Measurements from ENCODE around the gene FDXR.
"Not testable (repeated sequence)": the region's sequence is repeated elsewhere in the genome, so short reads cannot be mapped to it uniquely, and the experiment has no call there.

The FDXR gene, protein sequence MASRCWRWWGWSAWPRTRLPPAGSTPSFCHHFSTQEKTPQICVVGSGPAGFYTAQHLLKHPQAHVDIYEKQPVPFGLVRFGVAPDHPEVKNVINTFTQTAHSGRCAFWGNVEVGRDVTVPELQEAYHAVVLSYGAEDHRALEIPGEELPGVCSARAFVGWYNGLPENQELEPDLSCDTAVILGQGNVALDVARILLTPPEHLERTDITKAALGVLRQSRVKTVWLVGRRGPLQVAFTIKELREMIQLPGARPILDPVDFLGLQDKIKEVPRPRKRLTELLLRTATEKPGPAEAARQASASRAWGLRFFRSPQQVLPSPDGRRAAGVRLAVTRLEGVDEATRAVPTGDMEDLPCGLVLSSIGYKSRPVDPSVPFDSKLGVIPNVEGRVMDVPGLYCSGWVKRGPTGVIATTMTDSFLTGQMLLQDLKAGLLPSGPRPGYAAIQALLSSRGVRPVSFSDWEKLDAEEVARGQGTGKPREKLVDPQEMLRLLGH

DNA sequence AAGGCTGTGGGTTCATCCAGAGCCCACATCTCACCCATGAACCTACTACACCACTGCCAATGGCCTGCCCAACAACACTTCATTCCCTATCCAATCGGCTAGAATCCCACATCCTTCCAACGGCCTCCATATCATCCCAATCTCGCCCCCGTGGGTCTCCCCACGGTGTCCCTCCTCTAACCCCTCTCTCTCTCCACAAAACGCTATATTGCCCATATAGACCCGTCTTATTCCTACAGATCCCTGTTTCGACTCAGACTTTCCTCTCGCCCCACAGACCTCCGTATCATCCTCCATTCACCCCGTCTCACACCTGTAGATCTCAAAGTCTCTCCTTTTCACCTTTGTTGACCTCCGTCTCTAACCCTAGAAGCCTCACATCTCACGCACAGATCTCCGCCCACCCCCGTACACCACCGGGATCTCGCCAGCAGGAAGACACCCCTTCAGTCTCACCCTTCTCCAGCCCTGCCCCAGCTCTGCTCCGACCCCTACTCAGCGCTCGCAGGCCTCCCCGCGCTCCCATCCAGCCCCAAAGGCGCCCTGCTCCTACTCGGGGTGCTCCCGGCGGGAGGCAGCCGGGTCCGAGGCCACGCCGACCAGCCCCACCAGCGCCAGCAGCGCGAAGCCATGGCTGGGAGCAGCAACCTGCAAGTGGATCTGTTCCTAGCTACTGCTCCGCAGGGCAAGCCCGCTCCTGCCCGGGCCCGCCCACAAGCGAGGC is at the start of gene FDXR:
Gene FDXR (minus strand): TSS at position 682 of the 724 bp plus-strand sequence. CDS start 50 bp downstream, at position 632.
- no peak for DNase-seq (ENCODE audit: low spot score)

DNA sequence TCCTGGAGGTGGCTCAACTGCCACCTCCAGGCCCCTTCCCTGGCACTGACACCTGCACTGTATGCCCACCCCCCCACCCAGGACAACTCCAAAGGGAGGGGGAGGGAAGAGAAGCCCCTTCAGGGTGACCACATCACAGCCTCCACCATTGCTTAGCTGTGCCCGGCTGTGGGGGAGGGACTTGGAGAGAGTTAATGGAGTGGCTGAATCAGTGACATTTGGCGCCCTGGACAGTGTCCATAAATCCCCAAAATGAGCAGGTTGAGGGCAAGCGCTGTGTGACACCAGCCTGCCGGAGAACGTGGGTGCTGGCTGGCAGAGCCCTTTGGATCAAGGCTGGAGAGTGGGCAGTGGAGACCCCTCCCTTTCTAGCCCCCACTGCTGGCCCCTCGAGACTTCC is 49.4 kb upstream of the FDXR start:
- DNase-seq (ENCODE audit: low spot score), result no peak

DNA sequence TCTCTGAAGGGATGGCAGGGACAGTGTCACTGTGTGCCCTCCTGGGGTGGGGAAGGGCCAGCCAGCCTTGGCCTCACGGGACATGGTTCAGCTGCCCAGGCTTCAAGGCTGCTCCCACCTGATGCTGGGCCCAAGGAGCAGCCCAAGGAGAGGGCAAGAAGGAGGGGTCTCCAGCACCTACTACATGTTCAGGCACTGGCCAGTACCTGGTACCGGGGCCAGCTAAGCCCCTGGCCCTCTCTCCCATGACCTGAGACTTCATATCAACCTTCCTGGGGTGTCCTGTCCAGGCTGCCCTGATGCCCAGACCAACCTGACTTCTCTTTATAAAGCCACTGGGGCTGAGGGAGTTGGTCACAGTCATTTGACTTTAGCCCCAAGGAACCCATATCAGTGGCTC is 49.0 kb upstream of the FDXR start:
- no peak for DNase-seq (ENCODE audit: low spot score)

DNA sequence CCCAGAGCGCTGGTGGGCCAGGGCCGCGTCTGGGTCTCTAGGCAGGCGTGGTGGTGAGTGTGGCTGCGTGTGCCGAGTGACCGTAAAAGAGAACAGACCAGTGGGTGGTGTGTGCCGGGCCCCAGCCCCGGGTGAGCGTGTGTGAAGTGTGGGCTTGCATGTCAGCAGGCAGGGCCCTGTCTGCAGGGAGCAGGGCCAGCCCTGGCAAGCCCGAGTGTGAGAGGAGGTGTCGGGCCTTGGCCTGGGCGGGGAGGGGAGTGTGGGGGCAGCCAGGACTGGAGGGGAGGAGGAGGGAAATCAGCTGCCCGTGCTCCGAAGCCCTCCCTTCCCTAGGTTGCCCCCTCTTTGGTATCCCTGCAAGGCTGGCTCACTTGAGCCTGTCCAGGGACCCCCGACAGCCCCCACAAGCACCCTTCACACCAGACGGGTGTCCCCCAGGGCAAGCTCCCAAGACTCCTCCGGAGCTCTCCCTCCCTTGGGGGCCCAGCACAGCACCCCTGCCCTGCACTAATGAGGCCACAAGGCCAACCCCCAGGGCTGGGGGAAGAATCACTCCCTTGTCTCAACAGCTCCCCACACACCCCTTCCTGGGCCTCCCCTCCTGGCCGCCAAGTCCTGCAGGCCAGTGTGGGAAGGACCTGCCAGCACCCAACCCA is 48.4 kb upstream of the FDXR start:
- DNase-seq (ENCODE audit: low spot score), result no peak

DNA sequence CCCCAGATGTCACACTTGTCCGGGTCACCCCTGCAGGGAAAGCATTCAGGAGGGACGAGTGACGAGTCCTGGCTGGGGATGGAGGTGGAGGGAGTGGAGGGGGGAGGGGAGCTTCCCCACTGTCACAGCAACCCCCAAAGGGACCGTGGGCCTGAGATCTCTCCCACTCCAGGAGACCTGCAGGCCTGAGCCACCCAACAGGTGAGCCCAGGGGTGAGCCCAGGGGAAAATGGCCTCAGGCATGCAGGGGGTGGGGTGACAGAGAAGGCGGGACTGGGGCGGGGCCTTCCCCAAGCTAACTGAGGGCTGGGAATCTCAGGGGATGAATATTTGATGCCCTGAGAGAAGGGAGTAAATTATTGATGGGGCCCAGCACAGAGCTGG is 47.8 kb upstream of the FDXR start:
- no peak for DNase-seq (ENCODE audit: low spot score)

DNA sequence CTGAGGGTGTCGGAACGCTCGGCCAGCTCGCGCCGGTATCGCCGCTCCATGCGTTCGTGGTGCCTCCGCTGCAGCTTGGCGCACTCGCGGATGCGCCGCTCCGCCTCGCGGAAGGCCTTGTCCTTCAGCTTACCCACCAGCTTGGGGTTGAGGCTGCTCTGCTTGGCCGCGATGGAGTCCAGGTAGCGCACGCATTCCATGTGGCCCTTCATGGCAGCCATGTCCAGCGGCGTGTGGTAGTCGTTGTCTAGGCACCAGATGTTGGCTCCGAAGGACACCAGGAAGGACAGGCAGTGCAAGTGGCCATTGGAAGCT is 47.5 kb upstream of the FDXR start:
- no peak for DNase-seq (ENCODE audit: low spot score)

DNA sequence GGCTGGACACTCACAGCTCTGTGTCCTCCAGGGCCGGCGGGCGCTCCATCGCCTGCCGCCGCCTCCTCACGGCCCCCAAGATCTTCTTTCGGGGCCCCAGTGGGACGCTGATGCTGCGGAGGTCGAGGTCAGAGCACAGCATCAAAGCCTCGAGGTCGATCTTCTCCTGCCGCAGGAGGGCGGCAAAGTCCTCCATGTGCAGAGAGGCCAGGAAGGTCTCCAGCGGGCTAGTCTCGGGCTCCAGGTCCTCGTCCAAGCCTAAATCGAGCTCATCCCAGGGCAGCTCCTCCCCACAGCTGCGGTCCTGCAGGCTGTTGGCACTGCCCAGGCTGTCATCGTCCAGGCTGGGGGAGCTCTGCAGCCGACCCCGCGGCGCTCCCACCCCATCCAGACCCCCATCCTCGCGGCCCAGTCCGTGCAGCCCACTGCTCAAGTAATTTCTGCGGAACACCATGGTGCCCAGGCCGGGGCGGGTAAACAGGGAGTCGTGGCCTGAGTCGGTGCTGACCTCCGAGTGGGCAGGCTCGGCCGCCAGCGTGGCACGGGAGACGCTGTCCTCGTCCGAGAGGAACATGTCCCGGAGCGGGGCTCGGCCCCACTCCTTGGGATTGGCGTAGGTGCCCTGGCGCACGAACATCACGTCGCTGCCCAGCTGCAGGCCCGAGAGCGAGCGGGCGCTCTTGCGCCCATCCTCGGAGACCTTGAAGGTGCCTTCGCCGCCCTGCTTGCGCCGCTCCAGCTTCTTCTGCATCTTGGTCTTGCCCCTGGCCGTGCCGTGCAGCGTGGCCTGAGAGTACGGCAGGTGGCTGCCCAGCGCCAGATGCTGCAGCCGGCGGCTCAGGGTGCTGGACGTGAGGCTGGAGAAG is 46.9 kb upstream of the FDXR start:
- DNase-seq (ENCODE audit: low spot score), result no peak

DNA sequence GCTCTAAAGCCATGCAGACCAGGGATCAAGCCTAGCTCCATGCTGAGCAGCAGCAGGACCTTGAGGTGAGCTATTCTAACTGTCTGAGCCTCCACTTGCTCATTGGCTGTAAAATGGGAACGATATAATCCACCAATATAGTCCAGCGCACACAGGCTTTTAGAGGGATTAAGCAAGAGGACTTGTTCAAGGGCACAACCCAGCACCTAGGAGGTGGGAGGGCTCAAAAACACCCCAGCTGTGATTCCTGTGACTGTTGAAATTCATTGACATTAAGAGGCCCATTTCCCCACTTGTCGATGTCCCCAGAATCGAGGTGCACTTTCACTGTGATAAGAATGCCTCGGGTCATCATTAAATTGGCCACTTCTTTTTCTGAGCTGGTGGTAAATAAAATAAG is 46.1 kb upstream of the FDXR start:
- no peak for DNase-seq (ENCODE audit: low spot score)

DNA sequence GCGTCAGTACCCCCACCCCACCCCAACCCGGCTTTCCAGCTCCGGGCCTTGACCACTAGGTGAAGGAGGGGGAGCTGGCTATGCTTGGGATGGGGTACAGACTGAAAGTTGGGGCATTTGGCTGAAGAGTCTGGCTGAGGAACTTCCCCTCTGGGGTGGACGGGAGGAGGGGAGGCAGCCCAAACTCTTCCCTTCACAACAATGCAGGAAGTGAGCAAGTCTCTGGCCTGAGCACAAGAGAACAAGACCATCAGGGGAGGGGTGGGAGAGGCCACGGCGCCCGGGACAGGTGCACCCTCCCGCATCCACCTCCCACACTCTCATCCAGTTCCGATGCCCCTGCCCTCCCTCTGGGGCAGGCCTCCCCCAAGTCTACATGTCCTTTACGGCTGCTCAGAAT is 44.6 kb upstream of the FDXR start:
- no peak for DNase-seq (ENCODE audit: low spot score)

DNA sequence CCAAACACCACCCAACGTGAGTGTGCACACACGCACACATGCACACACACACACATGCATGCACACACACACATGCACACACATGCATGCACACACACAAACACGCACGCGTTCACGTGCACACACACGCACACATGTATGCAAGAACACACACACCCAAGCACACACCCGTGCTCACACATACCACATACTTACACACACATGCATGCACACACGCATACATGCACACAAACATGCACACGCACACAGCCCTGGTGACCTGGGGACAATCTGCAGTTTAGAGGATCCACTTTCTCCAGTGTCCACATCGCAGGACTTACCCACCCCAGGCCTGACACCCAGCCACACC is 44.0 kb upstream of the FDXR start:
- no peak for DNase-seq (ENCODE audit: low spot score)

DNA sequence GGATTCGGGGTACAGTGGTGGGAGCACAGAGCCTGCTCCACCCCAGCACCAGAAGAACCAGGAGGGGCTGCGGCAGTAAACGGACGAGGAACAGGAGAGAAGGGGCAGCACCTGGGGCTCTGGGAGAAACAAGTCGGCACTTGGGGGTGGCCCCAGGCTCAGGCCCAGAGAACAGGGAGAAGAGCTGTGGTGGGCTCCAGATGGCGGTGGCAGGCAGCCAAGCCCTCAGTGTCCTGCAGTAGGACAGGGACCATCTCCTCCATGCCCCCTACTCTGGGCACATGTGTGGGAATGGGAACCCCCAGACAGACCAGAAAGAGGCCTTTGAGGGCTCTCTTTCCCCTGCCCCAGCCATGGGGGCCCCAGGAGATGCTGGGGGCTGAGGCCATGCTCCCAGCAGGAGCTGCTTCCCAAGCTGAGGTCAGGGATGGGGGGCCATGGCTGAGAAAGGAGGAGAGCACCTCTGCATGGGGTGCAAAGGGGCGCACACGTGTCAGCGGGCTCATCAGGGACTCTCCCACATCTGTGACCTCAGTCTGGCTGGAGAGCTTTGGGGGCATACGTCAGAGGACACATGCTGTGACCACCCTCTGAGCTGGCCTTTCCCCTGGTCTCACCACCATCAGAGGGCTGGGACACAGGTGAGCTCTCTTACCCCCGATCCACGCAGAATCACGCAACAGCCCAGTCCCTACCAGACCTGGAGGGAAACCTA is 43.5 kb upstream of the FDXR start:
- no peak for DNase-seq (ENCODE audit: low spot score)

DNA sequence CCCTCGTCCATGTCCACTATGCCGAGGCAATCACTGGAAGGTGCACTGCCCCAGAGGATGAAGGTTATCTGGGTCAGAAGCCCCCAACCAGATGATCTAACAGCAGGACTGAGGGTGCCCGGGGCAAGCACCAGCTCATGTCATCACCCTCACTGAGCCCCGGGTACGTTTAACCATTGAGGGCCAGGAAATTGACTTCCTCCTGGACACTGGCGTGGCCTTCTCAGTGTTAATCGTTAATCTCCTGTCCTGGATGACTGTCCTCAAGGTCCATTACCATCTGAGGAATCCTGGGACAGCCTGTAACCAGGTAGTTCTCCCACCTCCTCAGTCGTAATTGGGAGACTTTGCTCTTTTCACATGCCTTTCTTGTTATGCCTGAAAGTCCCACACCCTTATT is 38.6 kb upstream of the FDXR start:
- not testable (repeated sequence) for DNase-seq (ENCODE audit: low spot score)

DNA sequence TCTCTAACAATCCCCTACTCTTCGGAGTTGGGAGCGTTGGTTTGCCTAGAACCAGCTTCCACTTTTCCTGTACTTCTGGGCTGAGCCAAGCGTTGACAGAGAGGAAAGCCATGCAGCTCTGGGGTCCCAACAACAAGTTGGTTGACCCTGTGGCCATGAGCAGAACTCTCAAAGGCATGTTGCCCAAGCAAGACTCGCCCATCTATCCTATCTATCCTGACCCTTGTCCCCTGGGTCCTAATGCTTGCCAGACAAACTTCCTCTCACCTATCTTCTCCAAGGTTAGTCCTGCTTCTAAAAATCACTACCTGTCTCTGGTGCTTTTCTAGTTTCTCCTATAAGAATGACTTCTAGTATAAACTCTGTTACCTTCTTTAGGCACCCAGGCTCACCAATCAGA is 36.3 kb upstream of the FDXR start:
- not testable (repeated sequence) for DNase-seq (ENCODE audit: low spot score)

DNA sequence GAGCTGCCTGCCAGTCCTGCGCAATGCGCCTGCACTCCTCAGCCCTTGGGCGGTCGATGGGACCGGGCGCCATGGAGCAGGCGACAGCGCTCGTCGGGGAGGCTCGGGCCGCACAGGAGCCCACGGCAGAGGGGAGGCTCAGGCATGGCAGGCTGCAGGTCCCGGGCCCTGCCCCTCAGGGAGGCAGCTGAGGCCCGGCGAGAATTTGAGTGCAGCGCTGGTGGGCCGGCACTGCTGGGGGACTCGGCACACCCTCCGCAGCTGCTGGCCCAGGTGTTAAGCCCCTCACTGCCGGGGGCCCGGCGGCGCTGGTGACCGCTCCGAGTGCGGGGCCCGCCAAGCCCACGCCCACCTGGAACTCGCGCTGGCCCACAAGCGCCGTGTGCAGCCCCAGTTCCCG is 34.2 kb upstream of the FDXR start:
- DNase-seq (ENCODE audit: low spot score), result no peak

DNA sequence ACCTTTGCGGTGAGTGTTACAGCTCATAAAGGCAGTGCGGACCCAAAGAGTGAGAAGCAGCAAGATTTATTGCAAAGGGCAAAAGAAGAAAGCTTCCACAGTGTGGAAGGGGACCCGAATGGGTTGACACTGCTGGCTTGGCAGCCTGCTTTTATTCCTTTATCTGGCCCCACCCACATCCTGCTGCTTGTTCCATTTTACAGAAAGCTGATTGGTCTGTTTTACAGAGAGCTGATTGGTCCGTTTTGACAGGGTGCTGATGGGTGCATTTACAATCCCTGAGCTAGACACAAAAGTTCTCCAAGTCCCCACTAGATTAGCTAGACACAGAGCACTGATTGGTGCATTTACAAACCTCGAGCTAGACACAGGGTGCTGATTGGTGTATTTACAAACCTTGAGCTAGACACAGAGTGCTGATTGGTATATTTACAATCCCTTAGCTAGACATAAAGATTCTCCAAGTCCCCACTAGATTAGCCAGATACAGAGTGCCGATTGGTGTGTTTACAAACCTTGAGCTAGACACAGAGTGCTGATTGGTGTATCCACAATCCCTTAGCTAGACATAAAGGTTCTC is 33.5 kb upstream of the FDXR start:
- not testable (repeated sequence) for DNase-seq (ENCODE audit: low spot score)

DNA sequence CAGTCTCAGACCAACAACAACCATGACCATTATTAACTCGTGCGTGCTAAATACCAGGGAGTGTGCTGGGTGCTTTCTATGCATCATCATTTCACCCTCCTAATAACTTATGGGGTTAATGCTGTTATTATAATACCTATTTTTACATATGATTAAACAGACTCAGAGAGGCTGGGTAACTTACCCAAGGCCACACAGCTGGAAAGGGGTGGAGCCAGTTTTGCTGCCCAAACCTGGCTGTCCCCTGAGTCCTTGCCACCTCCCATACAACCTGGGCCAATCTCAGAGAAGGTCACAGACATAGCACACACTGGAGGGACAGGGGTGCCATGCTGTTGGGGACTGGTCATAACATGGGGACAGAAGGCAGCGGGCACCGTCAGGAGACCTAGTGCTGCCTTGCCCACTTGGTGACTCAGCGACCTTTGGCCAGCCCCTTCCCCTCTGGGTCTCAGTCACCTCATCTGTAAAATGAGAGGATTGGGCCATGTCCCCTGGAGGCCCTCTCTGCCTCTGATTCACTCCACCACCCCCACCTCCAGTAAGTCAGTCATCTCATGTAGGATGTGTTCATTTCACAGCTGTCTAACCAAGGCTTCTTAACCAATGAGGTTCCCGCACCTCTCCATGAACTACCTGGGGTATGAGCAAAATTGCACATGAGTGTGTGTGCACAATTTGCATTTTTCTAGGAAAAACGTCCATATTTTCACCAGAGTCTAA is 32.1 kb upstream of the FDXR start:
- no peak for DNase-seq (ENCODE audit: low spot score)

DNA sequence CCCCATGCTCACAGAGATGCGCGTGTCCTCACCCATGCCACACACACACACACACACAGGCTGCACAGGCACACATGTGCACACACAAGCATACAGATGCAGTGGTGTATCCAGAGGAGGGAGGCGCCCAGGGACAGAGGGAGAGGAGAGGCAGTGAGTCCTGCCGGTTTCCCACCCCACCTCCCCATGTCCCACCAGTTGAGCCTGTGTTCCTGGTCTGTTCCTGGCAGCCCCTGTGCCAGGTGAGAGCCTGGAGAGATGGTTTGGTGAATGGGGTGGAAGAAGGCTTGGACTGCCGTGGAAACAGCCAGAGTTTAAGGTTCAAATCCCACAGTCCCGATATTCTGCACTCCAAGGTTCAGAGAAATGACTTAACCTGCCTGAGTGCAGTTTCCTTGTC is 30.9 kb upstream of the FDXR start:
- DNase-seq (ENCODE audit: low spot score), result no peak

DNA sequence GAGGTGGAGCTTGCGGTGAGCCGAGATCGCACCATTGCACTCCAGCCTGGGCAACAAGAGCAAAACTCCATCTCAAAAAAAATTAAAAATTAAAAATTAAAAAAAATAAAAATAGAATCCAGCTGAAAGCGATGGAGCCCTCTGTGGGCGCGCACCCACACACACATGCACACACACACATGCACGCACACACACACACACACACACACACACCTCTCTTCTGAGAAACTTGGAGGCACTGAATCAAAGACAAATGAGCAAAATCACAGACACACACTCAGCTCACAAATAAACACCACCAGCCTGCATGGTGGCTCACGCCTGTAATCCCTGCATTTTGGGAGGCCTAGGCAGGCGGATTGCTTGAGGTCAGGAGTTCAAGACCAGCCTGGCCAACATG is 30.2 kb upstream of the FDXR start:
- DNase-seq (ENCODE audit: low spot score), result no peak

DNA sequence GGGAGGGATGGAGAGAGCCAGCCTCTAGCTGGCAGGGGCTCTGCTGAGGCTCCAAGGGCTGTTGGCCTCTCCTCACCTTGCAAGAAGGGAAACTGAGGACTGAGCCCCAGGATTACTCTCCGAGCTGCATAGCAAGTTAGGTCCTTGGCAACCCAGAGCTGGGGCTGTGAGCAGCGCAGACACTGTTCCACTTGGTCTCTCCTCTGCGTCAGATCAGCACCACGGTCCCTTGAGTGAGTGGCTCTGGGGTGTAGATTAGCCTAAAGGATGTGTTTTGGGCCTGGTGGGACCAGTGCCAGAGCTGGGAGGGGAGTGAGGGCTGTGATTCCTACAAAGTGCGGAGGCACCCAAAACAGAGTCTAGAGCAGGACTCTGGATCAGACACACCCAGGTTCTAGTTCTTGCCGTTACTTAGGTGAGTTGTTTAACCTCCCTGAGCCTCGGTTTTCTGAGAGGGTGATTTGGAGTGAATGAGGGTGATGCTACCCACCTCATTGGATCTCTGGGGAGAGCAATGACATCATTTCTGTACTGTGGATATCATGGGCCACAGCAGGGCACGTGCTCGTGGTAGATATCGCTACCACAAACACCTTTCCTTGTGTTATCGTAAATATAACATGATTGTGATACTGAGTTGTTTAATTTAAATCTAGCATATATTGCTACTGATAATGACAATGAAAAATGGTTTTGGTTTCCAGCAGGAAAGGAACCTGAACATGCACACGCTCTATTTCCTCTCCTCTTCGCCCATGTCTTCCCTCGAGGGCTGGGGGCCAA is 28.8 kb upstream of the FDXR start:
- DNase-seq (ENCODE audit: low spot score), result no peak

DNA sequence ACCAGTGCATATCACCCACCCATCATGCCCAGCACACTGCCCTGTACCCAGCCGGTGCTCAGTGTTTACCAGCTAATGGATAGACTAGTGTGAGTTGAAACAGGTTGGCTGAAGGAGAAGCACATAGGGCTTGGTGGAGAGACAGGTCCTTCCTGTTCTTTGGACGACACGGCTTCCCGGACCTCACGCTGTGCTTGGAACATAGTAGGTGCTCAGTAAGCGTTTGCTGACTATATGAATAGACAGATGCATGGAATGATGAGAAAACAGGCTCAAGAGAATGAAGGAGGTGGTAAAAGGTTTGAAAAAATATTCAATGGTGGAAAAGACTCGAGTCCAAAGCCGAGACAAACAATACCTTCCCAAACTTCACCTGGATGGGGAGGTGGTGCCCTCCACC is 27.4 kb upstream of the FDXR start:
- DNase-seq (ENCODE audit: low spot score), result no peak
